B cell (primary cell): ENCODE results near the gene PBX2. TPM values are rescaled to one million over a fixed set of nuclear protein-coding genes. Genes with fewer than 3 reads are reported as not detected.
A peak's percentile ranks its signal among the peaks of the same experiment; 100 is the strongest.

Experiments
- ATAC-seq: fragments of 200-7000 bp; cut with Tn5 transposase; one replicate; pipeline ENCODE4 v1.10.0; 2021; ENCODE audit warnings: low read depth, mild to moderate bottlenecking, moderate number of reproducible peaks, moderate library complexity
- CTCF ChIA-PET: fragments of 350-600 bp; sonication (Branson Sonifier 250); formaldehyde crosslinking; loops from one replicate; lab custom pipeline; 2021; ENCODE audit warnings: antibody characterized with exemption, inconsistent platforms; lab: Charles Lee
- POLR2A ChIA-PET: fragments of 350-600 bp; sonication (Branson Sonifier 250); formaldehyde crosslinking; loops from one replicate; lab custom pipeline; 2021; ENCODE audit warnings: antibody characterized with exemption; lab: Charles Lee
- DNase-seq: peaks from one replicate; pipeline ENCODE4 v3.0.0; 2013
- H2AFZ ChIP-seq: 2 replicates; pipeline ENCODE4 v1.6.1; 2012; ENCODE audit warnings: mild to moderate bottlenecking, low read depth, low read length; ENCODE audit not compliant: insufficient read depth, poor library complexity, severe bottlenecking
- H3K27ac ChIP-seq, 2 donors: 1 replicate in 1 of 2; 2 replicates in 1 of 2; pipeline ENCODE4 v1.5.1; 2012 to 2013; ENCODE audit warnings: low read length in 2 of 2, mild to moderate bottlenecking in 2 of 2, moderate library complexity in 1 of 2
- H3K27me3 ChIP-seq, 4 experiments: fragments of 200-600 bp in 1 of 4; sonication (generic) in 1 of 4; replicated peaks in 1 of 4; 1 replicate in 2 of 4; 2 replicates in 2 of 4; pipeline versions ENCODE4 v1.6.1 to v1.7.0; 2013 to 2016; ENCODE audit warnings: low read length in 3 of 4, mild to moderate bottlenecking in 2 of 4, mixed read lengths in 1 of 4, moderate library complexity in 1 of 4; ENCODE audit not compliant: insufficient read depth in 4 of 4, control insufficient read depth in 3 of 4; ENCODE audit errors: control extremely low read depth in 1 of 4
- H3K36me3 ChIP-seq, 2 experiments: replicated peaks in 1 of 2; 1 replicate in 1 of 2; 2 replicates in 1 of 2; pipeline versions ENCODE4 v1.6.1 to v1.7.1; 2013; ENCODE audit warnings: low read length in 1 of 2; ENCODE audit not compliant: insufficient read depth in 2 of 2, control insufficient read depth in 1 of 2; ENCODE audit errors: control extremely low read depth in 1 of 2, extremely low read depth in 1 of 2
- H3K4me1 ChIP-seq, 2 donors: fragments of 200-600 bp in 1 of 2; sonication (generic) in 1 of 2; 1 replicate in 1 of 2; 2 replicates in 1 of 2; pipeline versions ENCODE4 v1.5.1 to v1.6.1; 2013 to 2017; ENCODE audit warnings: low read length in 2 of 2; ENCODE audit not compliant: control insufficient read depth in 2 of 2, insufficient read depth in 2 of 2
- H3K4me2 ChIP-seq: replicated peaks from 2 replicates; pipeline ENCODE3; 2012; ENCODE audit warnings: mild to moderate bottlenecking, low read depth, low read length; ENCODE audit not compliant: poor library complexity, severe bottlenecking
- H3K4me3 ChIP-seq, 5 experiments: fragments of 200-600 bp in 1 of 5; sonication (generic) in 1 of 5; 1 replicate in 3 of 5; 2 replicates in 2 of 5; pipeline versions ENCODE4 v1.5.1 to v1.7.0; 2011 to 2016; ENCODE audit warnings: low read length in 4 of 5, mild to moderate bottlenecking in 4 of 5, low read depth in 2 of 5, control low read depth in 1 of 5, moderate library complexity in 1 of 5; ENCODE audit not compliant: insufficient read depth in 1 of 5; ENCODE audit errors: control extremely low read depth in 1 of 5, extremely low read depth in 1 of 5
- H3K79me2 ChIP-seq: fragments of 200-600 bp; sonication (generic); one replicate; pipeline ENCODE4 v1.6.0; 2016; ENCODE audit warnings: low read length; ENCODE audit not compliant: control insufficient read depth, insufficient read depth
- H3K9ac ChIP-seq: fragments of 200-600 bp; sonication (generic); 2 replicates; pipeline ENCODE4 v1.6.1; 2017; ENCODE audit warnings: mild to moderate bottlenecking, low read length, moderate library complexity
- H3K9me3 ChIP-seq, 3 donors: one replicate each; pipeline versions ENCODE4 v1.6.1 to v1.7.1; 2013; ENCODE audit warnings: low read length in 2 of 3; ENCODE audit not compliant: control insufficient read depth in 2 of 3, insufficient read depth in 1 of 3; ENCODE audit errors: control extremely low read depth in 1 of 3
- H4K20me1 ChIP-seq: 2 replicates; pipeline ENCODE4 v1.6.0; 2012; ENCODE audit warnings: mild to moderate bottlenecking, low read length; ENCODE audit not compliant: insufficient read depth, control insufficient read depth, poor library complexity, severe bottlenecking
- H3K27ac Mint-ChIP-seq: one replicate; pipeline ENCODE4 v1.8.0; 2021; ENCODE audit warnings: mixed read lengths
- H3K27me3 Mint-ChIP-seq: one replicate; pipeline ENCODE4 v1.8.0; 2021; ENCODE audit warnings: mixed read lengths
- H3K4me1 Mint-ChIP-seq: one replicate; pipeline ENCODE4 v1.8.0; 2021; ENCODE audit warnings: mixed read lengths
- H3K4me3 Mint-ChIP-seq: one replicate; pipeline ENCODE4 v1.8.0; 2021; ENCODE audit warnings: mixed read lengths
- H3K9me3 Mint-ChIP-seq: one replicate; pipeline ENCODE4 v1.8.0; 2022; ENCODE audit warnings: mixed read lengths; ENCODE audit not compliant: insufficient read depth
- EZH2 ChIP-seq: IDR thresholded peaks from 2 replicates; pipeline ENCODE4 v1.6.1; 2012; ENCODE audit warnings: borderline replicate concordance, low read depth, mild to moderate bottlenecking, moderate library complexity, low read length; ENCODE audit not compliant: insufficient read depth, poor library complexity, severe bottlenecking
- WGBS: methylation state at CpG from one replicate; pipeline ENCODE4 v1.1.5; 2013; ENCODE audit warnings: missing lambda C conversion rate; ENCODE audit not compliant: insufficient coverage; 5-methylcytosine and 5-hydroxymethylcytosine counted together
- intact Hi-C: fragments of 100-400 bp; cut with micrococcal nuclease; formaldehyde crosslinking; loops from one replicate; pipeline ENCODE4 v1.10.0; 2022
- polyA plus RNA-seq: library from polyadenylated mRNA; depleted of rRNA; stranded (reverse); fragments of >200 nt; gene quantifications from 2 replicates; pipeline ENCODE4 v1.2.3, GENCODE V29; 2012
- total RNA-seq, 2 donors: library from RNA; stranded (reverse); fragments of 120-200 nt in 1 of 2; gene quantifications; 1 replicate in 1 of 2; 2 replicates in 1 of 2; pipeline versions ENCODE4 v1.2.3 to v1.2.4, GENCODE V29; 2013 to 2022
- TF ChIP-seq, protein P1 (sequence below): fragments of 200-600 bp; IDR thresholded peaks from one replicate; pipeline ENCODE4 v1.8.0; 2022; ENCODE audit warnings: antibody characterized with exemption, mild to moderate bottlenecking

The PBX2 gene
- total and polyA plus RNA-seq, 2 donors (not counting 1 experiment from before 2014, with no cell fraction given) = 128 to 188 TPM

DNA sequence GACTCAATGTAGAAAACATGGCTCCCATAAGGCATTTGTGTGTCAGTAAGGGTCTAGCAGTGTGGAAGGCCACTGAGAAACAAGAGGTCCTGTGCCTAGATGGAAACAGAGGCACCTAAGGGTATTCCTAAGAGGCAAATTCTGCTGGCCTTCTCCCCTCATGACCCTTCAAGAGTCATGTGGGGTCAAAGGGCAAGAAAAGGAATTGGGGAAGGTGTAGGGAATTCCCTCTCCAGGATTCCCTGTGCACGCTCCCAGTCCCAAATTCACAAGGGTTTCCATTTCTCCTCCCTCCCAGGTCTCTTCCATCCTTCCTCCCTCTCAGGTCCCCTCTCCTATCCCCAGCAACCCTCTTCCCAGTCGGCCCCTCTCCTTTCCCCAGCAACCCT lies 14.7 kb downstream of the PBX2 start:
- Histone ChIP-seq H3K9ac (peak overlapping the region; percentile 81), H3K4me1 (peaks cover 34 to 50% of the 10 kb centered on the region in 2 donors), H3K27ac (peak overlapping the region; percentile 97 to 98), H2AFZ (peak overlapping the region; percentile 86), H3K4me3 (peak overlapping the region; percentile 34 to 87 (median 82)), H3K9me3 (no peaks in the 10 kb centered on the region), H3K79me2 (peaks cover 25% of the 10 kb centered on the region), H4K20me1 (no peaks in the 10 kb centered on the region), H3K36me3 (peaks cover 5 to 13% of the 10 kb centered on the region in 2 experiments), H3K27me3 (no peaks in the 10 kb centered on the region), H3K4me2 (peak overlapping the region; percentile 93)
- ATAC-seq = no peak
- Mint-ChIP-seq H3K4me1 (peaks cover 63% of the 10 kb centered on the region), H3K27me3 (no peaks in the 10 kb centered on the region), H3K9me3 (no peaks in the 10 kb centered on the region), H3K4me3 (peak overlapping the region; percentile 97), H3K27ac (peak overlapping the region; percentile 54)
- ChIA-PET POLR2A (no interaction called here), CTCF (no interaction called here)
- WGBS = 42% methylated on average over 2 of the region's 2 CpGs
- DNase-seq = no peak
- intact Hi-C loops = loop anchor here (5.0 kb wide), 6 partner anchors 218 to 1397 kb away; partner anchors contain the start of genes CSNK2B, HSD17B8, LY6G5B and NELFE
- no peak for TF ChIP-seq EZH2
- TF ChIP-seq, protein P1, sequence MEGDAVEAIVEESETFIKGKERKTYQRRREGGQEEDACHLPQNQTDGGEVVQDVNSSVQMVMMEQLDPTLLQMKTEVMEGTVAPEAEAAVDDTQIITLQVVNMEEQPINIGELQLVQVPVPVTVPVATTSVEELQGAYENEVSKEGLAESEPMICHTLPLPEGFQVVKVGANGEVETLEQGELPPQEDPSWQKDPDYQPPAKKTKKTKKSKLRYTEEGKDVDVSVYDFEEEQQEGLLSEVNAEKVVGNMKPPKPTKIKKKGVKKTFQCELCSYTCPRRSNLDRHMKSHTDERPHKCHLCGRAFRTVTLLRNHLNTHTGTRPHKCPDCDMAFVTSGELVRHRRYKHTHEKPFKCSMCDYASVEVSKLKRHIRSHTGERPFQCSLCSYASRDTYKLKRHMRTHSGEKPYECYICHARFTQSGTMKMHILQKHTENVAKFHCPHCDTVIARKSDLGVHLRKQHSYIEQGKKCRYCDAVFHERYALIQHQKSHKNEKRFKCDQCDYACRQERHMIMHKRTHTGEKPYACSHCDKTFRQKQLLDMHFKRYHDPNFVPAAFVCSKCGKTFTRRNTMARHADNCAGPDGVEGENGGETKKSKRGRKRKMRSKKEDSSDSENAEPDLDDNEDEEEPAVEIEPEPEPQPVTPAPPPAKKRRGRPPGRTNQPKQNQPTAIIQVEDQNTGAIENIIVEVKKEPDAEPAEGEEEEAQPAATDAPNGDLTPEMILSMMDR = no peak

DNA sequence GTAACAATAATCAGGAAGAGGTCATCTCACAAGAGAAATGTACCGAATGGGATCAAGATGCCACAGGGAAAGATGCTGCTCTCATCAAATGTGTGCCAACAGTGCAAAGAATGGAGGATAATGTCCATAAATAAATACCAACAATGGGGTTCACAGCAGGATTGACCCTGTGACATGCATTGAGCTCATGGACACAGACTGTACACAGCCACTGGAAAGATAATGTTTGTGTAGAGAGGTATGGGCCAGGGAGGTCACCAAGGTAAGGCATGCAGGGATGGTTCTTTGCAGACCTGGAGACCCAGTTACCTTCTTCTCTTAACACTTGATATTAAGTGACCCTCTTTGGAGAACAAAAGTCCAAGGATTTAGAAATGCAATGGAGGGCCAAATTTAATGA lies 15.6 kb downstream of the PBX2 start:
- H4K20me1 ChIP-seq = no peaks in the 10 kb centered on the region
- H2AFZ ChIP-seq = no peak overlapping the region
- no peak overlapping the region for H3K4me2 ChIP-seq
- peaks cover 32 to 48% of the 10 kb centered on the region in 2 donors for H3K4me1 ChIP-seq
- H3K27ac ChIP-seq = no peak overlapping the region
- Mint-ChIP-seq H3K9me3 (no peaks in the 10 kb centered on the region), H3K27ac (peak overlapping the region; percentile 0), H3K4me1 (peaks cover 56% of the 10 kb centered on the region), H3K27me3 (no peaks in the 10 kb centered on the region), H3K4me3 (peak overlapping the region; percentile 30)
- ChIA-PET CTCF (no interaction called here), POLR2A (no interaction called here)
- WGBS = no CpG with 5 or more reads among the region's 1 CpG
- H3K36me3 ChIP-seq = peaks cover 7 to 17% of the 10 kb centered on the region in 2 experiments
- no peaks in the 10 kb centered on the region for H3K27me3 ChIP-seq
- no peak overlapping the region for H3K9ac ChIP-seq
- TF ChIP-seq, protein P1 = no peak
- TF ChIP-seq EZH2 = no peak
- intact Hi-C loops = no loop called here
- H3K9me3 ChIP-seq = no peaks in the 10 kb centered on the region
- H3K4me3 ChIP-seq = no peak overlapping the region
- ATAC-seq (no peak), DNase-seq (no peak)
- H3K79me2 ChIP-seq = peaks cover 22% of the 10 kb centered on the region
